ENCODE measurements around the gene EPS15.

The EPS15 gene

DNA sequence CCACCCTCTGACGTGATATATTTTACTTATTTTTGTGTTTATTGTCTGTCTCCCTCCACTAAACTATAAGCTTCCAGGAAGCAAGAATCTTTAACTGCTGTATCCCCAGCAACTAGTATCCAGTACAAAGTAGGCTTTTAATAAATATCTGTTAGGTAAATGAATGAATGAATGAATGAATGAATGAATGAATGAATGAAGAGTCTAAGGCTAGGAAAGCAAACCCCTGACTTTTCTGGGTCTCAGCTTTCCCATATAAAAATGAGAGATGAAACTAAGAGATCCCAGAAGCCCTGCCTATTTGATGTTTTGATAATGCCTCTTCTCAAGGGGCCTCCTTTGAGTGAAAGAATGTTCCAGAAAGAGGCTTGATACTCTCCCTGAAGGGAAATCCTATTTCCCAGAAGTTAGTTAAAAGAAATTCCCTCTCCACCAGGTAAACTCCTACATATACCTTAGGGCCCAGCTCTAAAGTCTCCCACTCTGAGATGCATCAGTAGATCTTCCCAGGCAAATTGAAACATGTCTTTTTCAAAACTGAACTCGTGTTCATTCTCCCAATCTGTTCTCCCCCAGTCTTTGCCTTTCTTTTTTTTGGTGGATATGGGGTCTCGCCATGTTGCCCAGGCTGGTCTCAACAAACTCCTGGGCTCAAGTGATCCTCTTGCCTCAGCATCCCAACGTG is 196.5 kb downstream of the EPS15 start:
- DNase-seq (ENCODE audit: low spot score): no peak
- TF ChIP-seq, protein P1, sequence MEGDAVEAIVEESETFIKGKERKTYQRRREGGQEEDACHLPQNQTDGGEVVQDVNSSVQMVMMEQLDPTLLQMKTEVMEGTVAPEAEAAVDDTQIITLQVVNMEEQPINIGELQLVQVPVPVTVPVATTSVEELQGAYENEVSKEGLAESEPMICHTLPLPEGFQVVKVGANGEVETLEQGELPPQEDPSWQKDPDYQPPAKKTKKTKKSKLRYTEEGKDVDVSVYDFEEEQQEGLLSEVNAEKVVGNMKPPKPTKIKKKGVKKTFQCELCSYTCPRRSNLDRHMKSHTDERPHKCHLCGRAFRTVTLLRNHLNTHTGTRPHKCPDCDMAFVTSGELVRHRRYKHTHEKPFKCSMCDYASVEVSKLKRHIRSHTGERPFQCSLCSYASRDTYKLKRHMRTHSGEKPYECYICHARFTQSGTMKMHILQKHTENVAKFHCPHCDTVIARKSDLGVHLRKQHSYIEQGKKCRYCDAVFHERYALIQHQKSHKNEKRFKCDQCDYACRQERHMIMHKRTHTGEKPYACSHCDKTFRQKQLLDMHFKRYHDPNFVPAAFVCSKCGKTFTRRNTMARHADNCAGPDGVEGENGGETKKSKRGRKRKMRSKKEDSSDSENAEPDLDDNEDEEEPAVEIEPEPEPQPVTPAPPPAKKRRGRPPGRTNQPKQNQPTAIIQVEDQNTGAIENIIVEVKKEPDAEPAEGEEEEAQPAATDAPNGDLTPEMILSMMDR (IDR thresholded peaks at IDR 0.05; ENCODE audit: extremely low read depth, missing control alignments): no peak

GRCh38 chr1:51321924-51322280 is 197.2 kb downstream of the EPS15 start:
- DNase-seq (ENCODE audit: low spot score): no peak
- TF ChIP-seq, protein P1 (IDR thresholded peaks at IDR 0.05; ENCODE audit: extremely low read depth, missing control alignments): no peak

GRCh38 chr1:51320967-51321923 is 197.8 kb downstream of the EPS15 start:
- no peak for DNase-seq (ENCODE audit: low spot score)
- TF ChIP-seq, protein P1 (IDR thresholded peaks at IDR 0.05; ENCODE audit: extremely low read depth, missing control alignments): no peak

- TF ChIP-seq, protein P1 (IDR thresholded peaks at IDR 0.05; ENCODE audit: extremely low read depth, missing control alignments): no peak
Observed at GRCh38 chr1:51317798-51318197, 201.3 kb downstream of the EPS15 start.

GRCh38 chr1:51316846-51317120 is 202.3 kb downstream of the EPS15 start:
- TF ChIP-seq, protein P1 (IDR thresholded peaks at IDR 0.05; ENCODE audit: extremely low read depth, missing control alignments): no peak
- DNase-seq (ENCODE audit: low spot score): no peak

More at GRCh38 chr1:51317798-51318197, 201.3 kb downstream of the EPS15 start:
- no peak for DNase-seq (ENCODE audit: low spot score)

- no peak for DNase-seq (ENCODE audit: low spot score)
- TF ChIP-seq, protein P1 (IDR thresholded peaks at IDR 0.05; ENCODE audit: extremely low read depth, missing control alignments): no peak
Observed at GRCh38 chr1:51316113-51316845, 202.8 kb downstream of the EPS15 start.

- TF ChIP-seq, protein P1 (IDR thresholded peaks at IDR 0.05; ENCODE audit: extremely low read depth, missing control alignments): no peak
- no peak for DNase-seq (ENCODE audit: low spot score)
Observed at GRCh38 chr1:51314974-51315373, 204.1 kb downstream of the EPS15 start.

Measured in GM20000 (cell line).